ENCODE results near the gene SHLD1. TPM values are rescaled to one million over a fixed set of nuclear protein-coding genes. Genes with fewer than 3 reads are reported as not detected.
A peak's percentile ranks its signal among the peaks of the same experiment; 100 is the strongest.

SHLD1 gene
- total RNA-seq, 1 donor from 2014 or later, result 3.5 TPM

DNA sequence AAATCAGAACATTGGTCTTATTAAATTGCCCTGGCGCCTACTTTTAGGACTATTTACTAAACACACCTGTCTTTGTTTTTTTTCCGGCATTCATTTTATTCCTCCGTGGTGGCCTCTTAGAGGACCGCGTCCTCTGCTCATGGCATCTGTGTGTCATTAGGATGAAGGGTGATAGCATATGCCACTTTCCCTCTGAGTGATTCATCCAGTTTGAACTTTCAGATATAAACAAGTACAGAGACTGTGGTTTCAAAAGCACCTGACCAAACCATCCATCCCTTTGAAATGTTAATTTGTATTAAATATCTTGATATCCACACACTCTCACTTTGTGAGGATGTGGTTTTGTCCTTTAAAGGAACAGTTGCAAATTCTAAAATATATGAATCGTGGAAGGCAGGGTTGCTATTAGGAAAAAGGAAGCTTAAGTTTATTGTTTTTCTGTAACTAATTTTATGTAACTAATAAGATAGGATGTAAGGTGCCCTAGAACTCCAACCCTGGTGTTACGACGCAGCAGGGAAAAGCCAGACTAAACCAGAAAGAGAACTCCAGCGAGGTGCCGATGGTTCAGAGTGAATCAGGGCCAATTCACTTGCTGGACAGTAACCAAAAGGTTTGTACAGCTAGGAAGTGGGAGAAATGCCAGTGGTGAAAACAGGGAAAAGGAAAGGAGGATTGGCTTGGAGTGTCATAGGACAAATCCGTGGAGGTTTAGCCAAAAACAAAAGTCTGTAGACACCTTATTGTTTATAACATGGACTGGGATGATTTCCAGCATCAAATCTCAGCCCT is 98.7 kb downstream of the SHLD1 start:
- Histone ChIP-seq H3K9me3 (ENCODE audit: insufficient read depth, low read depth, low read length) (no peaks in the 10 kb centered on the region), H3K4me1 (ENCODE audit: insufficient read depth, low read length) (peaks cover 15% of the 10 kb centered on the region), H3K27ac (ENCODE audit: low read depth, low read length) (no peak overlapping the region), H3K4me3 (ENCODE audit: insufficient read depth, low read depth, low read length) (no peak overlapping the region), H2AFZ (ENCODE audit: low read depth, low read length) (no peak overlapping the region), H3K79me2 (ENCODE audit: insufficient read depth, low read length) (no peaks in the 10 kb centered on the region), H4K20me1 (ENCODE audit: insufficient read depth, low read length) (no peaks in the 10 kb centered on the region), H3K9ac (ENCODE audit: low read length) (no peak overlapping the region), H3K27me3 (ENCODE audit: insufficient read depth, low read length) (no peaks in the 10 kb centered on the region), H3K36me3 (ENCODE audit: insufficient read depth, low read length) (no peaks in the 10 kb centered on the region), H3K4me2 (ENCODE audit: low read length) (peak overlapping the region; percentile 61)
- TF ChIP-seq EZH2 (IDR thresholded peaks at IDR 0.05; ENCODE audit: insufficient read depth, low read length), result no peak
- no peak for TF ChIP-seq CTCF (IDR thresholded peaks at IDR 0.05; ENCODE audit: insufficient read depth, low read depth, low read length)
- Mint-ChIP-seq H3K27me3 (ENCODE audit: low read depth, unreplicated experiment) (no peaks in the 10 kb centered on the region), H3K4me1 (ENCODE audit: low read depth, unreplicated experiment) (peaks cover 9% of the 10 kb centered on the region), H3K27ac (ENCODE audit: unreplicated experiment) (no peak overlapping the region), H3K4me3 (ENCODE audit: unreplicated experiment) (no peak overlapping the region), H3K9me3 (ENCODE audit: unreplicated experiment) (no peaks in the 10 kb centered on the region), H3K36me3 (ENCODE audit: low read depth, unreplicated experiment) (no peaks in the 10 kb centered on the region)
- no peak for FAIRE-seq
- peak; percentile 53 for DNase-seq (ENCODE audit: low read depth)

- no peaks in the 10 kb centered on the region for H3K79me2 ChIP-seq (ENCODE audit: insufficient read depth, low read length)
- H3K9me3 Mint-ChIP-seq (ENCODE audit: unreplicated experiment), result peaks cover 2% of the 10 kb centered on the region
- no peak overlapping the region for H3K9ac ChIP-seq (ENCODE audit: low read length)
- no peak overlapping the region for H3K4me2 ChIP-seq (ENCODE audit: low read length)
- no peaks in the 10 kb centered on the region for H3K4me1 Mint-ChIP-seq (ENCODE audit: low read depth, unreplicated experiment)
- H3K36me3 Mint-ChIP-seq (ENCODE audit: low read depth, unreplicated experiment), result no peaks in the 10 kb centered on the region
- no peak overlapping the region for H3K27ac ChIP-seq (ENCODE audit: low read depth, low read length)
- H4K20me1 ChIP-seq (ENCODE audit: insufficient read depth, low read length), result no peaks in the 10 kb centered on the region
- H3K9me3 ChIP-seq (ENCODE audit: insufficient read depth, low read depth, low read length), result no peaks in the 10 kb centered on the region
- DNase-seq (ENCODE audit: low read depth) (no peak), FAIRE-seq (no peak)
- H3K27me3 Mint-ChIP-seq (ENCODE audit: low read depth, unreplicated experiment), result peaks cover 5% of the 10 kb centered on the region
- no peaks in the 10 kb centered on the region for H3K27me3 ChIP-seq (ENCODE audit: insufficient read depth, low read length)
- H3K36me3 ChIP-seq (ENCODE audit: insufficient read depth, low read length), result no peaks in the 10 kb centered on the region
- TF ChIP-seq CTCF (IDR thresholded peaks at IDR 0.05; ENCODE audit: insufficient read depth, low read depth, low read length) (no peak), EZH2 (IDR thresholded peaks at IDR 0.05; ENCODE audit: insufficient read depth, low read length) (no peak)
- no peaks in the 10 kb centered on the region for H3K4me1 ChIP-seq (ENCODE audit: insufficient read depth, low read length)
- H2AFZ ChIP-seq (ENCODE audit: low read depth, low read length), result no peak overlapping the region
- no peak overlapping the region for H3K4me3 ChIP-seq (ENCODE audit: insufficient read depth, low read depth, low read length)
- no peak overlapping the region for H3K4me3 Mint-ChIP-seq (ENCODE audit: unreplicated experiment)
- no peak overlapping the region for H3K27ac Mint-ChIP-seq (ENCODE audit: unreplicated experiment)
Observed at GRCh38 chr20:5855939-5856338, 105.7 kb downstream of the SHLD1 start.

GRCh38 chr20:5859608-5860007 is 109.4 kb downstream of the SHLD1 start:
- Mint-ChIP-seq H3K9me3 (ENCODE audit: unreplicated experiment) (peaks cover 2% of the 10 kb centered on the region), H3K27me3 (ENCODE audit: low read depth, unreplicated experiment) (peaks cover 5% of the 10 kb centered on the region), H3K27ac (ENCODE audit: unreplicated experiment) (no peak overlapping the region), H3K4me3 (ENCODE audit: unreplicated experiment) (no peak overlapping the region), H3K4me1 (ENCODE audit: low read depth, unreplicated experiment) (peaks cover 8% of the 10 kb centered on the region), H3K36me3 (ENCODE audit: low read depth, unreplicated experiment) (no peaks in the 10 kb centered on the region)
- no peaks in the 10 kb centered on the region for H3K9me3 ChIP-seq (ENCODE audit: insufficient read depth, low read depth, low read length)
- no peak for FAIRE-seq
- TF ChIP-seq EZH2 (IDR thresholded peaks at IDR 0.05; ENCODE audit: insufficient read depth, low read length) (no peak), CTCF (IDR thresholded peaks at IDR 0.05; ENCODE audit: insufficient read depth, low read depth, low read length) (no peak)
- H3K79me2 ChIP-seq (ENCODE audit: insufficient read depth, low read length), result no peaks in the 10 kb centered on the region
- H3K4me1 ChIP-seq (ENCODE audit: insufficient read depth, low read length), result peaks cover 22% of the 10 kb centered on the region
- H2AFZ ChIP-seq (ENCODE audit: low read depth, low read length), result peak overlapping the region; percentile 23
- no peak overlapping the region for H3K27ac ChIP-seq (ENCODE audit: low read depth, low read length)
- H3K9ac ChIP-seq (ENCODE audit: low read length), result no peak overlapping the region
- no peak overlapping the region for H3K4me3 ChIP-seq (ENCODE audit: insufficient read depth, low read depth, low read length)
- no peaks in the 10 kb centered on the region for H4K20me1 ChIP-seq (ENCODE audit: insufficient read depth, low read length)
- no peak overlapping the region for H3K4me2 ChIP-seq (ENCODE audit: low read length)
- H3K27me3 ChIP-seq (ENCODE audit: insufficient read depth, low read length), result no peaks in the 10 kb centered on the region
- peak; percentile 15 for DNase-seq (ENCODE audit: low read depth)
- no peaks in the 10 kb centered on the region for H3K36me3 ChIP-seq (ENCODE audit: insufficient read depth, low read length)
